ENCODE data around the gene SETD1A. TPM values are rescaled to one million over a fixed set of nuclear protein-coding genes. Genes with fewer than 3 reads are reported as not detected.
A peak's percentile ranks its signal among the peaks of the same experiment; 100 is the strongest.
"Not testable (repeated sequence)": the region's sequence is repeated elsewhere in the genome, so short reads cannot be mapped to it uniquely, and the experiment has no call there.

SETD1A gene
- total RNA-seq, 1 experiment from 2014 or later = 4.1 TPM

DNA sequence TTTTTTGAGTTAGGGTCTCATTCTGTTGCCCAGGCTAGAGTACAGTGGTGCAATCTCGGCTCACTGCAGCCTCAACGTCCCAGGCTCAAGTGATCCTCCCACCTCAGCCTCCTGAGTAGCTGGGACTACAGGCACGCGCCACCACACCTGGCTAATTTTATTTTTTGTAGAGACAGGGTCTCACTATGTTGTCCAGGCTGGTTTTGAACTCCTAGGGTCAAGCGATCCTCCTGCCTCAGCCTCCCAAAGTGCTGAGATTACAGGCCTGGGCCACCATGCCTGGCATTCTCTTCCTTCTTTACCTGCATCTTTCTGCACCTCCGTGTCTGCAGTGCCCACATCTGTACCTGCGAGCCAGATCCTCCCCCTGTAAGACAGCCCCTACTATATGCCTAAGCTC, 54.3 kb downstream of the SETD1A start:
- not testable (repeated sequence) for H3K27me3 ChIP-seq (ENCODE audit: control insufficient read depth, insufficient read depth, low read length); H3K4me3 ChIP-seq (ENCODE audit: insufficient read depth, low read depth, low read length); DNase-seq; H3K36me3 ChIP-seq (replicated peaks; ENCODE audit: control insufficient read depth, insufficient read depth, low read length)

DNA sequence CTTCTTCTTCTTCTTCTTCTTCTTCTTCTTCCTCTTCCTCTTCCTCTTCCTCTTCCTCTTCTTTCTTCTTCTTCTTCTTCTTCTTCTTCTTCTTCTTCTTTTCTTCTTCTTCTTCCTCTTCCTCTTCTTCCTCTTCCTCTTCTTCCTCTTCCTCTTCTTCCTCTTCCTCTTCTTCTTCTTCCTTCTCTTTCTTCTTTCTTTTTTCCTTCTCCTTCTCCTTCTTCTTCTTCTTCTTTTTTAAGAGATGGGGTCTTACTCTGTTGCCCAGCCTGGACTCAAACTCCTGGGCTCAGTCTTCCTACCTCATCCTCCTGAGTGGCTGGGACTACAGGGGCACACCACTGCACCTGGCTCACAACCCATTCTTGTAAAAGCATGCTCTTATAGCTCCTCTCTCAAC, 55.7 kb downstream of the SETD1A start:
- DNase-seq; H3K36me3 ChIP-seq (replicated peaks; ENCODE audit: control insufficient read depth, insufficient read depth, low read length); H3K27me3 ChIP-seq (ENCODE audit: control insufficient read depth, insufficient read depth, low read length); H3K4me3 ChIP-seq (ENCODE audit: insufficient read depth, low read depth, low read length): not testable (repeated sequence)

DNA sequence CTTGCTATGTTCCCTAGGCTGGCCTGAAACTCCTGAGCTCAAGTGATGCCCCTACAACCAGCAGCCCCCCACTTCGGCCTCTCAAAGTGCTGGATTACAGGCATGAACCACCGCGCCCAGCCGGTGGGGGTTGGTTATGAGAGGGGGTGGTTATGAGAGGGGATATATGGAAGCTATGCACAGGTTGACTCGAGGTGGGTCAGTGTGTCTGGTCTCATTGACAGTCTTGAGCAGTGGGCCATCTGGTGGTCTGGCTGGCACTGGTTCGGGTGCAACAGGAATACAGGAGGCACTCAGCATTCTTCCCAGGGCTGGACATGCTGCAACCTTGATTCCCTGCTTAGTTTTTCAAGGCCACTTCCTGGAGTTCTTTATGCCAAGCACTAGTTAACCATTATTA, 58.5 kb downstream of the SETD1A start:
- Histone ChIP-seq H3K4me3 (ENCODE audit: insufficient read depth, low read depth, low read length) (no peak overlapping the region), H3K36me3 (replicated peaks; ENCODE audit: control insufficient read depth, insufficient read depth, low read length) (no peaks in the 10 kb centered on the region), H3K27me3 (ENCODE audit: control insufficient read depth, insufficient read depth, low read length) (peaks cover 7% of the 10 kb centered on the region)
- peak; percentile 61 for DNase-seq

DNA sequence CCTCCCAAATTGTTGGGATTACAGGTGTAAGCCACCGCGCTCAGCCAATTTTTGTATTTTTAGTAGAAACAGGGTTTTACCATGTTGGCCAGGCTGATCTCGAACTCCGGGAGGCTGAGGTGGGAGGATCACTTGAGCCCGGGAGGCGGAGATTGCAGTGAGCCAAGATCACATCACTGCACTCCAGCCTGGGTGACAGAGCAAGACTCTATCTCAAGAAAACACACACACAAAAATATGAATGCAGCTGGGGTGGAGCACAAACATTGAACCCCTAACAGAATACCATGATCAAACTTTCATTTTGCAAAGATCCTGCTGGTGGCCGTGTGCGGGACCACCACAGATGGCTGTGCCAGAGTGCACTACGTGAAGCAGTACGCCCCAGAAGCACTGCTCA, 60.2 kb downstream of the SETD1A start:
- DNase-seq; H3K4me3 ChIP-seq (ENCODE audit: insufficient read depth, low read depth, low read length); H3K36me3 ChIP-seq (replicated peaks; ENCODE audit: control insufficient read depth, insufficient read depth, low read length): not testable (repeated sequence)

DNA sequence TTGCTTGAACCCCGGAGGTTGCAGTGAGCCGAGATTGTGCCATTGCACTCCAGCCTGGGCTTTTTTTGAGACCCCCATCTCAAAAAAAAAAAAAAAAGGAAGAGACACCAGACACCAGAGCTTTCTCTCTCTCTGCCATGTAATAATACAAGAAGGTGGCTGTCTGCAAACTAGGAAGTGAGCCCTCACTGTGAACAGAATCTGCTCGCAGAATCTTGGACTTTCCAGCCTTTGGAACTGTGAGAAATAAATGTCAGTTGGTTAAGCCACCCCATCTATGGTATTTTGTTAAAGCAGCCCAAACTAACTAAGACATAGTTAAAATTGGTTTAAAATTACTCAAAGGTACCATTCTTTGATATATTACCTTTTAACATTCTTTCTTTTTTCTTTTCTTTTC, 63.0 kb downstream of the SETD1A start:
- DNase-seq = no peak
- H3K27me3 ChIP-seq (ENCODE audit: control insufficient read depth, insufficient read depth, low read length) = no peaks in the 10 kb centered on the region
- H3K36me3 ChIP-seq (replicated peaks; ENCODE audit: control insufficient read depth, insufficient read depth, low read length) = no peaks in the 10 kb centered on the region
- H3K4me3 ChIP-seq (ENCODE audit: insufficient read depth, low read depth, low read length) = no peak overlapping the region

More for the DNA sequence above, 60.2 kb downstream of the SETD1A start:
- not testable (repeated sequence) for H3K27me3 ChIP-seq (ENCODE audit: control insufficient read depth, insufficient read depth, low read length)

DNA sequence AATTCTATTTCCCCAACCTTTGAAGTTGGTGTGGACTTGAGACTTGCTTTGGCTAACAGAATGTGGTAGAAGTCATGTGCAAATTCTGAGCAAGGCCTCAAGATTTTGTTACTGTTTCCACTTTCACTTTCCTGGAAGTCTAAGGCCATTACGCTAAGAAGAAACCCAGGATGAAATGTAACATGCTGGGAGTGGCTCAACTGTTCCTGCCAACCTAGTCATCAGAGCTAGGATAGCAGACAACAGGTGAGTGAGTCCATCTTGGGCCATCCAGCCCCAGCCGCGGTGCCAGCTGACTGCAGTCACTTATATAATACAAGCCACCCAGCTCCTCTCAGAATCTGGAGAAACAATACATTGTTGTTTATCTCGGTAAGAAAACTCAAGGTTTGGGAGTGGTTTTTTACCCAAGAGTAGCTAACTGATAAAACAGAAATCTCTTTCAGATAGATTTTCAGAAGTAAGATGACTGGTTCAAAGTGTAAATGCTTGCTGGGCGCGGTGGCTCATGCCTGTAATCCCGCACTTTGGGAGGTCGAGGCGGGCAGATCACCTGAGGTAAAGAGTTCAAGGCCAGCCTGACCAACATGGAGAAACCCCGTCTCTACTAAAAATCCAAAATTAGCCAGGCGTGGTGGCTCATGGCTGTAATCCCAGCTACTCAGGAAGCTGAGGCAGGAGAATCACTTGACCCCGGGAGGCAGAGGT, 65.1 kb downstream of the SETD1A start:
- no peaks in the 10 kb centered on the region for H3K36me3 ChIP-seq (replicated peaks; ENCODE audit: control insufficient read depth, insufficient read depth, low read length)
- H3K4me3 ChIP-seq (ENCODE audit: insufficient read depth, low read depth, low read length) = no peak overlapping the region
- no peak for DNase-seq
- no peaks in the 10 kb centered on the region for H3K27me3 ChIP-seq (ENCODE audit: control insufficient read depth, insufficient read depth, low read length)

DNA sequence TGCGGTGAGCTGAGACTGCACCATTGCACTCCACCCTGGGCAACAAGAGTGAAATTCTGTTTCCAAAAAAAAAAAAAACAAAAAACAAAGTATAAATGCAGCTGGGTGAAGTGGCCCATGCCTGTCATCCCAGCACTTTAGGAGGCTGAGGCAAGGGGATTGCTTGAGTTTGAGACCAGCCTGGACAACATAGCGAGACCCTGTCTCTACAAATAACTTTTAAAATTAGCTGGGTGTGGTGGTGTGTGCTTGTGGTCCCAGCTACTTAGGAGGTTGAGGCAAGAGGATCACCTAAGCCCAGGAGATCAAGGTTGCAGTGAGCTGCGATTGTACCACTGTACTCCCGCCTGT, 65.7 kb downstream of the SETD1A start:
- H3K36me3 ChIP-seq (replicated peaks; ENCODE audit: control insufficient read depth, insufficient read depth, low read length) = no peaks in the 10 kb centered on the region
- H3K4me3 ChIP-seq (ENCODE audit: insufficient read depth, low read depth, low read length) = no peak overlapping the region
- DNase-seq = no peak
- H3K27me3 ChIP-seq (ENCODE audit: control insufficient read depth, insufficient read depth, low read length) = no peaks in the 10 kb centered on the region

DNA sequence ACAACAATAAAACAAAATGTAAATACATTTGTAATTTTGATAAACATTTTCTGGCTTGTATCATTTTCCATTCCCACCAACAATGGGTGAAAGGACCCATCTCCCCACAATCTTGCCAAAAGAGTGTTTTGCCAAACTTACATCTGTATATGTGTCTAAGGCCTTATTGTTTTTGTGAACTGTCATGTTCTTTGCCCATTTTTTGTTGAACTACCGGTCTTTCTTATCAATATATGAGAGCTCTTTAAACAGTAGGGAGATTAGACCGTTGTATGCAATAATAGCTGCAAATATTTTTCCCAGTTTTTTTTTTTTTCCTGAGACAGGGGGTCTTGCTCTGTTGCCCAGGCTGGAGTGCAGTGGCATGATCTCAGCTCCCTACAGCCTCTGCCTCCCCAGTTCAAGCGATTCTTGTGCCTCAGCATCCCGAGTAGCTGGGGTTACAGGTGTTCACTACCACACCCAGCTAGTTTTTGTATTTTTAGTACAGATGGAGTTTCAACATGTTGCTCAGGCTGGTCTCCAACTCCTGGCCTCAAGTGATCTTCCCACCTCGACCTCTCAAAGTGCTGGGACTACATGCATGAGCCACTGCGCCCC, 66.2 kb downstream of the SETD1A start:
- H3K4me3 ChIP-seq (ENCODE audit: insufficient read depth, low read depth, low read length) = no peak overlapping the region
- no peak for DNase-seq
- H3K27me3 ChIP-seq (ENCODE audit: control insufficient read depth, insufficient read depth, low read length) = no peaks in the 10 kb centered on the region
- H3K36me3 ChIP-seq (replicated peaks; ENCODE audit: control insufficient read depth, insufficient read depth, low read length) = no peaks in the 10 kb centered on the region

DNA sequence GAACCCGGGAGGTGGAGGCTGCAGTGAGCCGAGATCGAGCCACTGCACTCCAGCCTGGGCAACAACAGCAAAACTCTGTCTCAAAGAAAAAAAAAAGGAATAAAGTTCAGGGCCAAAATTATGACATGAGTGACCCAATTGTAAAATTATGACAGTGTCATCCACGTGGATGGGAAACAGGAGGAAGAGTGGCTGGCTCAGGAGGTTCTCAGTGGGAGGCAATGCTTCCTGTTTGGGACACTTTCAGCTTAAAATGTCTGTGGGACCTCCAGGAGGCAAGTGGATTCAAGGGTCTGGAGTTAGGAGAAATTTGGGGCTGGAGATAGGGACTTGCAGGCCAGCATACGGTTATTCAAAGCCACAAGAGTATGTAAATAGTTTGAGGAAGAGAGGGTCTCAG, 67.8 kb downstream of the SETD1A start:
- no peaks in the 10 kb centered on the region for H3K36me3 ChIP-seq (replicated peaks; ENCODE audit: control insufficient read depth, insufficient read depth, low read length)
- no peak for DNase-seq
- no peak overlapping the region for H3K4me3 ChIP-seq (ENCODE audit: insufficient read depth, low read depth, low read length)
- no peaks in the 10 kb centered on the region for H3K27me3 ChIP-seq (ENCODE audit: control insufficient read depth, insufficient read depth, low read length)

DNA sequence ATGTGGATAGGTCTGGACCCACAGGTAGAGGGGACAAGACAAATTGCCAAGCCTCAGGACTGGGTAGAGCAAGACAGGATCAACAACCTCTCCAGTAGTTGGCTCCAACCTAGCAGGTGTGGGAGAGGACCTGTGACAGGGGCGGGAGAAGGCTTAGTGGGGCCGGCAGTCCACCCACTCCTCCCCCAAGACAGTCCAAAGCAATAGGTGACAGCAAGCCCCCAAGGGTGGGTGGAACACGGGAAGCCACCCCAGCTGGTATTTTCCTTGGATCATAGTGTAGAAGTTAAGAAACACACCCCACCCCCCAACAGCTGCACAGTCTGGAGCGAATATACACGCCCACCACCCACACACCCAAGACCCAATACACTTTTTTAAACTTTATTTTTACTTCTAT, 71.7 kb downstream of the SETD1A start:
- H3K36me3 ChIP-seq (replicated peaks; ENCODE audit: control insufficient read depth, insufficient read depth, low read length) = no peaks in the 10 kb centered on the region
- no peak for DNase-seq
- H3K4me3 ChIP-seq (ENCODE audit: insufficient read depth, low read depth, low read length) = no peak overlapping the region
- H3K27me3 ChIP-seq (ENCODE audit: control insufficient read depth, insufficient read depth, low read length) = no peaks in the 10 kb centered on the region

DNA sequence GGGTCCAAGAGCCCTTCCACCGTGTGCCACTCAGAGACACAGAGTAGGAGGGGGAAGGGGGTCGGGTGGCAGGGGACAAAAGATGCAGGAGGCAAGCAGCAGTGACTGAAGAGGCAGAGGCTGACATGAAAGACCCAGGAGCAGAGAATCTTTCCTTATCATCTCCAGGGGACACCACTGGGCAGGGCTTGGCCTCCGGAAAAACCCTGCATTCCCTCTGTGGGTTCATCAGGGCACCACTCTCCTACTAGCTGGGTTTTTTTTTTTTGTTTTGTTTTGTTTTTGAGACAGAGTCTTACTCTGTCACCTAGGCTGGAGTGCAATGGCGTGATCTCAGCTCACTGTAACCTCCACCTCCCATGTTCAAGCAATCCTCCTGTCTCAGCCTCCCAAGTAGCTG, 73.7 kb downstream of the SETD1A start:
- DNase-seq = no peak
- Histone ChIP-seq H3K27me3 (ENCODE audit: control insufficient read depth, insufficient read depth, low read length) (no peaks in the 10 kb centered on the region), H3K4me3 (ENCODE audit: insufficient read depth, low read depth, low read length) (no peak overlapping the region), H3K36me3 (replicated peaks; ENCODE audit: control insufficient read depth, insufficient read depth, low read length) (no peaks in the 10 kb centered on the region; the same call in 1 of the 2 replicates)

DNA sequence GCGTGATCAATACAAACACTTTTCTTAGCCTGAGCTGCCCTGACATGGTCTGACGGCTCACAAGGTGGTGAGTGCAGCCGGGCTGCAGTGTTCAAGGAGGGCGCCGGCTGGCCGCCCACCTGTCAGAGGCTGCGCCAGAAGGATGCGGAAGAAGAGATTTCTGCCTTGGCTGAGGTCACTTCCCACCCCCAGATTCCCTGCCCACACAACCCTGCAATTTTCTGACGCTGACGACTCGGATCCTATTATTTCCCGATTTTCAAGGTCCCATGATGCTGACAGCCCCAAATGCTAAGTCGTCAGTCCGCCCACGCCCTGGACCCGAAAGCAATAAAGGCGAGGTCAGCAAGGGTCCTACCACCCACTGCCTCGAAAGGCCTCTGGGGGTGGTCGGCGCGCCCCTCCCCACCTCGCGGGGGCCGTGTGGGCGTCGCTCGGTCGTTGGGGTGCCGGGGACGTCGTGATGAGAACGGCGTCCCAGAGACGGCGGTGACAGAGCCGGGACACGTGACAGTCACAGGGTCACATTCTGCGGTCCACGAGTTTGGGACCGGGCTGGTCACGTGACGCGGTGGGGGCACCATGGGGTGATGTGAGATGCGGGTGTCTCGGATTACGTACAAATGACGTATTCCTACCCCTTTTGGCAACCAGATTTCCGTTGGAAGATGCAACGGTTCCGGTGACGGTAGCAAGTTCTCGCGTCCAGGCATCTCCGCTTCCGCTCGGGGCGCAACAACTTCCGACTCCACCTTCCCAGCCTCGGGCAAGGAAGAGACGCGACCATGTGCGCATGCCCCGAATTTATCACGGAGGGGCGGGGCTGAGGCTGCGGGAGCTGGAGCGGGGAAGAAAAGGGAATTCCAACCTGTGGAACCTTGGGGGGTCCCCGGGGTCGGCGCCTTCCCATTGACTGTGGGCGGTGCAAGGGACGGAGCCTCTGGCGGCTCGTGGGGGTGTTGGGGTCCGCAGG, 75.5 kb downstream of the SETD1A start, which contains the start of gene STX4:
Gene STX4 (plus strand): TSS at position 823 of the 973 bp plus-strand sequence. CDS start 248 bp downstream, outside the sequence.
- H3K36me3 ChIP-seq (replicated peaks; ENCODE audit: control insufficient read depth, insufficient read depth, low read length) = no peaks in the 10 kb centered on the region; the same call in 1 of the 2 replicates
- peak; percentile 96 for DNase-seq
- H3K4me3 ChIP-seq (ENCODE audit: insufficient read depth, low read depth, low read length) = peak within 1 kb of the TSS; percentile 89
- H3K27me3 ChIP-seq (ENCODE audit: control insufficient read depth, insufficient read depth, low read length) = no peaks in the 10 kb centered on the region

DNA sequence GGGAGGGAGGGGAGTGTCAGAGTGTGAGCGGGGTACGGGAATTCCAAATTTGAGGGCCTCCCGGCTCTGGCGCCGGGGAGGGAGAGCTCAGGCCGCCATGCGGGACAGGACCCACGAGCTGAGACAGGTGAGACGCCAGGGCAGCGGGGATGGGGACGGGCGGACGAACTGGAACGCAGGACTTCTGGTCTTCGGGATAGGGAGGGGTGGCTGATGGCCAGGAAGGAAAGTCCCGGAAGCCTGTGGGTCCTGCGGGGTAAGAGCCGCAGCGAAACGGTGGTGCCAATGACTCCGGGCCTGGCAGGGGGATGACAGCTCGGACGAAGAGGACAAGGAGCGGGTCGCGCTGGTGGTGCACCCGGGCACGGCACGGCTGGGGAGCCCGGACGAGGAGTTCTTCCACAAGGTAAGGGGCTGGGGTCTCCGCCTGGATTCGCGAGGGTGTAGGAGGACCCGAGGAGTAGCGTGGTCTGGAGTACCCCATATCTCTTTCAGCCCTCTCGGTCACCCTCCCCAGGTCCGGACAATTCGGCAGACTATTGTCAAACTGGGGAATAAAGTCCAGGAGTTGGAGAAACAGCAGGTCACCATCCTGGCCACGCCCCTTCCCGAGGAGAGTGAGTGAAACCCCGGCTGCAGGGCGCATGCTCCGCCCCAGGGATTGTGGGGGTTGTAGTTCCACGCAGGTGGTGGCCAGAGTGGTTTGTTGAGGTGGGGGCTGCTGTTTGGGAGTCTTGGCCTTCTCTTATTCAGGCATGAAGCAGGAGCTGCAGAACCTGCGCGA, 76.3 kb downstream of the SETD1A start:
- H3K27me3 ChIP-seq (ENCODE audit: control insufficient read depth, insufficient read depth, low read length) = no peaks in the 10 kb centered on the region
- peak; percentile 98 for DNase-seq
- no peaks in the 10 kb centered on the region; the same call in 1 of the 2 replicates for H3K36me3 ChIP-seq (replicated peaks; ENCODE audit: control insufficient read depth, insufficient read depth, low read length)
- H3K4me3 ChIP-seq (ENCODE audit: insufficient read depth, low read depth, low read length) = peak overlapping the region; percentile 89
